Measurements from ENCODE around the gene CLMN. TPM values are rescaled to one million over a fixed set of nuclear protein-coding genes. Genes with fewer than 3 reads are reported as not detected.

CLMN gene
- total and polyA plus RNA-seq, 7 experiments from 2014 or later, result 0.43 to 6.8 (median 0.70) TPM

- CTCF ChIA-PET, result no interaction called here
These were observed 63.5 kb downstream of the CLMN start for GRCh38 chr14:95256002-95256775.

GRCh38 chr14:95255487-95255886 is 64.2 kb downstream of the CLMN start:
- Histone ChIP-seq H3K4me3 (ENCODE audit: low read length) (no peak overlapping the region), H3K9me3 (ENCODE audit: control insufficient read depth in 2 of 3, low read length in 3 of 3) (no peaks in the 10 kb centered on the region), H3K27me3 (ENCODE audit: control insufficient read depth in 2 of 2, insufficient read depth in 2 of 2, low read length in 2 of 2) (no peaks in the 10 kb centered on the region), H3K4me1 (ENCODE audit: control insufficient read depth in 2 of 2, insufficient read depth in 2 of 2, low read length in 2 of 2) (no peaks in the 10 kb centered on the region), H3K27ac (ENCODE audit: low read depth, low read length) (no peak overlapping the region), H3K36me3 (ENCODE audit: control insufficient read depth in 2 of 3, insufficient read depth in 3 of 3, low read length in 3 of 3) (no peaks in the 10 kb centered on the region)
- DNase-seq (no peak), ATAC-seq (no peak)
- intact Hi-C loops (cut with micrococcal nuclease), result no loop called here
- ChIA-PET POLR2A (no interaction called here), CTCF (no interaction called here)
- Mint-ChIP-seq H3K9me3 (no peaks in the 10 kb centered on the region), H3K4me3 (no peak overlapping the region), H3K27ac (no peak overlapping the region), H3K36me3 (no peaks in the 10 kb centered on the region), H3K4me1 (peaks cover 0 to 4% (median 0%) of the 10 kb centered on the region in 7 donors), H3K27me3 (peaks cover 0 to 15% (median 0%) of the 10 kb centered on the region in 5 donors)

More at GRCh38 chr14:95256002-95256775, 63.5 kb downstream of the CLMN start:
- Histone ChIP-seq H3K4me3 (ENCODE audit: low read length) (no peak overlapping the region), H3K27me3 (ENCODE audit: control insufficient read depth in 2 of 2, insufficient read depth in 2 of 2, low read length in 2 of 2) (no peaks in the 10 kb centered on the region), H3K36me3 (ENCODE audit: control insufficient read depth in 2 of 3, insufficient read depth in 3 of 3, low read length in 3 of 3) (no peaks in the 10 kb centered on the region), H3K9me3 (ENCODE audit: control insufficient read depth in 2 of 3, low read length in 3 of 3) (no peaks in the 10 kb centered on the region), H3K27ac (ENCODE audit: low read depth, low read length) (no peak overlapping the region), H3K4me1 (ENCODE audit: control insufficient read depth in 2 of 2, insufficient read depth in 2 of 2, low read length in 2 of 2) (no peaks in the 10 kb centered on the region)
- intact Hi-C loops (cut with micrococcal nuclease), result no loop called here
- Mint-ChIP-seq H3K27ac (no peak overlapping the region), H3K36me3 (no peaks in the 10 kb centered on the region), H3K4me1 (peaks cover 0 to 4% (median 0%) of the 10 kb centered on the region in 7 donors), H3K9me3 (no peaks in the 10 kb centered on the region), H3K27me3 (peaks cover 0 to 10% (median 0%) of the 10 kb centered on the region in 5 donors), H3K4me3 (no peak overlapping the region)
- no peak for ATAC-seq
- POLR2A ChIA-PET, result no interaction called here
- no peak for DNase-seq

- no peak for ATAC-seq
- intact Hi-C loops (cut with micrococcal nuclease), result no loop called here
- Mint-ChIP-seq H3K4me3 (no peak overlapping the region), H3K36me3 (no peaks in the 10 kb centered on the region), H3K27ac (no peak overlapping the region), H3K27me3 (peaks cover 0 to 15% (median 0%) of the 10 kb centered on the region in 5 donors), H3K9me3 (no peaks in the 10 kb centered on the region), H3K4me1 (peaks cover 0 to 4% (median 0%) of the 10 kb centered on the region in 7 donors)
- ChIA-PET CTCF (no interaction called here), POLR2A (no interaction called here)
- no peaks in the 10 kb centered on the region for H3K9me3 ChIP-seq (ENCODE audit: control insufficient read depth in 2 of 3, low read length in 3 of 3)
- H3K36me3 ChIP-seq (ENCODE audit: control insufficient read depth in 2 of 3, insufficient read depth in 3 of 3, low read length in 3 of 3), result no peaks in the 10 kb centered on the region
- H3K27me3 ChIP-seq (ENCODE audit: control insufficient read depth in 2 of 2, insufficient read depth in 2 of 2, low read length in 2 of 2), result no peaks in the 10 kb centered on the region
- DNase-seq, result no peak
- no peak overlapping the region for H3K4me3 ChIP-seq (ENCODE audit: low read length)
- H3K4me1 ChIP-seq (ENCODE audit: control insufficient read depth in 2 of 2, insufficient read depth in 2 of 2, low read length in 2 of 2), result no peaks in the 10 kb centered on the region
- no peak overlapping the region for H3K27ac ChIP-seq (ENCODE audit: low read depth, low read length)
These were observed 64.7 kb downstream of the CLMN start for GRCh38 chr14:95255013-95255412.

- intact Hi-C loops (cut with micrococcal nuclease), result no loop called here
- no peaks in the 10 kb centered on the region for H3K36me3 Mint-ChIP-seq
- H3K36me3 ChIP-seq (ENCODE audit: control insufficient read depth in 2 of 3, insufficient read depth in 3 of 3, low read length in 3 of 3), result no peaks in the 10 kb centered on the region
- no peak overlapping the region for H3K4me3 Mint-ChIP-seq
- H3K27me3 ChIP-seq (ENCODE audit: control insufficient read depth in 2 of 2, insufficient read depth in 2 of 2, low read length in 2 of 2), result no peaks in the 10 kb centered on the region
- no peaks in the 10 kb centered on the region for H3K9me3 Mint-ChIP-seq
- ChIA-PET CTCF (no interaction called here), POLR2A (no interaction called here)
- no peaks in the 10 kb centered on the region for H3K4me1 ChIP-seq (ENCODE audit: control insufficient read depth in 2 of 2, insufficient read depth in 2 of 2, low read length in 2 of 2)
- peaks cover 0 to 15% (median 0%) of the 10 kb centered on the region in 5 donors for H3K27me3 Mint-ChIP-seq
- no peak overlapping the region for H3K4me3 ChIP-seq (ENCODE audit: low read length)
- ATAC-seq (no peak), DNase-seq (no peak)
- H3K9me3 ChIP-seq (ENCODE audit: control insufficient read depth in 2 of 3, low read length in 3 of 3), result no peaks in the 10 kb centered on the region
- H3K4me1 Mint-ChIP-seq, result peaks cover 0 to 4% (median 0%) of the 10 kb centered on the region in 7 donors
- H3K27ac Mint-ChIP-seq, result no peak overlapping the region
- no peak overlapping the region for H3K27ac ChIP-seq (ENCODE audit: low read depth, low read length)
These were observed 65.4 kb downstream of the CLMN start for GRCh38 chr14:95254288-95254687.

DNA sequence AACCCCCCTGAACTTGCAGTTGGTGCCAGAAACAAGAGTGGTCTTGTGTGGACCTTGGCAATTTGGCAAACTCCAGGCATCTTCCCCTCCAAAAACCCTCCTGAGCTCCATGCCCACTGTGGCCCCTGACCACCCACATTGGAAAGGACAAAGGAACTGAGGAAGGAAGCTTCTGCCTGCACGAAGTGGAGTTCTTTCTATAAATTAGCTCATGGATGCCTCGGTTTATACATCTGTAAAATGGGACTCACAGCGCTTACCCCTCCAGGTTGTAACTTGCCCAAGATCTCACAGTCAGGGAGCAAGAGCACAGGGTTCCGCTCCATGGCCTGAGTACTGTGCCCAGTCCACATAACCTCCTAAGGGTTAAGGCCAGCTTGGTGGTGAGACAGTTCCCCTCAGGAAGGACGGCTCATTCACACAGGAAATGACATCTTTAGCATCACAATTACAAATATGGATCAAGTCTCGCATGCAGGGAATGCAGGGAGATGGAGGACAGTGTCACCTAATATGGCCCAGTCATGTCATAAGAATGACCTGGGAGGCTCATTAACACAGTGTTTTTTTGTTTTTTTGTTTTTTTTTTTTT is 66.6 kb downstream of the CLMN start:
- H3K4me3 Mint-ChIP-seq, result no peak overlapping the region
- Histone ChIP-seq H3K27ac (ENCODE audit: low read depth, low read length) (no peak overlapping the region), H3K4me1 (ENCODE audit: control insufficient read depth in 2 of 2, insufficient read depth in 2 of 2, low read length in 2 of 2) (no peaks in the 10 kb centered on the region), H3K27me3 (ENCODE audit: control insufficient read depth in 2 of 2, insufficient read depth in 2 of 2, low read length in 2 of 2) (no peaks in the 10 kb centered on the region), H3K36me3 (ENCODE audit: control insufficient read depth in 2 of 3, insufficient read depth in 3 of 3, low read length in 3 of 3) (no peaks in the 10 kb centered on the region), H3K9me3 (ENCODE audit: control insufficient read depth in 2 of 3, low read length in 3 of 3) (no peaks in the 10 kb centered on the region), H3K4me3 (ENCODE audit: low read length) (no peak overlapping the region)
- peaks cover 0 to 21% (median 0%) of the 10 kb centered on the region in 5 donors for H3K27me3 Mint-ChIP-seq
- peaks cover 0 to 4% (median 0%) of the 10 kb centered on the region in 7 donors for H3K4me1 Mint-ChIP-seq
- ATAC-seq (no peak), DNase-seq (no peak)
- ChIA-PET POLR2A (no interaction called here), CTCF (no interaction called here)
- no peaks in the 10 kb centered on the region for H3K9me3 Mint-ChIP-seq
- H3K36me3 Mint-ChIP-seq, result no peaks in the 10 kb centered on the region
- intact Hi-C loops (cut with micrococcal nuclease), result no loop called here
- H3K27ac Mint-ChIP-seq, result no peak overlapping the region

DNA sequence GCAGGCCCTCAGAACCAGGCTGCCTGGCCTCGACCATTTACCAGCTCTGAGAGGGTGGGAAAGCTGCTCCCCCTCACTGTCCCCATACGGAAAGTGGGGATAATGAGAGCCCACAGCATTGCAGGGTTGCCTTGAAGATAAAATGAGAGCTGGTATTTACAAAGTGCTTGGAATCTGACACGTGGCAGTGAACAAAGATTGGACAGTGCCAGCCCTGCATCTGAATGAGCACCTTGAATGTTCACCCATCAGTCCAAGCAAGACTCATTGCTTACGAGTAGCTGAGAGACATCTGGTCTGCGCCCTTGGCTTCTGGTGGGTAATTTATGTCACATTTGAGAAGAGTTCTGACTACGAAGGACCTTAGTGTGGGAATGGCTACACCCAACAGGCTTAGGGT is 67.5 kb downstream of the CLMN start:
- intact Hi-C loops (cut with micrococcal nuclease), result no loop called here
- H3K9me3 Mint-ChIP-seq, result no peaks in the 10 kb centered on the region
- no peaks in the 10 kb centered on the region for H3K36me3 Mint-ChIP-seq
- POLR2A ChIA-PET, result no interaction called here
- ATAC-seq (no peak), DNase-seq (no peak)
- Histone ChIP-seq H3K9me3 (ENCODE audit: control insufficient read depth in 2 of 3, low read length in 3 of 3) (no peaks in the 10 kb centered on the region), H3K4me1 (ENCODE audit: control insufficient read depth in 2 of 2, insufficient read depth in 2 of 2, low read length in 2 of 2) (no peaks in the 10 kb centered on the region), H3K4me3 (ENCODE audit: low read length) (no peak overlapping the region), H3K27me3 (ENCODE audit: control insufficient read depth in 2 of 2, insufficient read depth in 2 of 2, low read length in 2 of 2) (no peaks in the 10 kb centered on the region), H3K27ac (ENCODE audit: low read depth, low read length) (no peak overlapping the region), H3K36me3 (ENCODE audit: control insufficient read depth in 2 of 3, insufficient read depth in 3 of 3, low read length in 3 of 3) (no peaks in the 10 kb centered on the region)
- CTCF ChIA-PET, result no interaction called here
- H3K27ac Mint-ChIP-seq, result no peak overlapping the region
- peaks cover 0 to 26% (median 0%) of the 10 kb centered on the region in 5 donors for H3K27me3 Mint-ChIP-seq
- no peak overlapping the region for H3K4me3 Mint-ChIP-seq
- H3K4me1 Mint-ChIP-seq, result peaks cover 0 to 4% (median 0%) of the 10 kb centered on the region in 7 donors

GRCh38 chr14:95250936-95251335 is 68.8 kb downstream of the CLMN start:
- Histone ChIP-seq H3K4me3 (ENCODE audit: low read length) (no peak overlapping the region), H3K9me3 (ENCODE audit: control insufficient read depth in 2 of 3, low read length in 3 of 3) (no peaks in the 10 kb centered on the region), H3K27me3 (ENCODE audit: control insufficient read depth in 2 of 2, insufficient read depth in 2 of 2, low read length in 2 of 2) (no peaks in the 10 kb centered on the region), H3K4me1 (ENCODE audit: control insufficient read depth in 2 of 2, insufficient read depth in 2 of 2, low read length in 2 of 2) (no peaks in the 10 kb centered on the region), H3K36me3 (ENCODE audit: control insufficient read depth in 2 of 3, insufficient read depth in 3 of 3, low read length in 3 of 3) (no peaks in the 10 kb centered on the region), H3K27ac (ENCODE audit: low read depth, low read length) (no peak overlapping the region)
- no peak overlapping the region for H3K4me3 Mint-ChIP-seq
- intact Hi-C loops (cut with micrococcal nuclease), result no loop called here
- ChIA-PET POLR2A (no interaction called here), CTCF (no interaction called here)
- peaks cover 0 to 26% (median 0%) of the 10 kb centered on the region in 5 donors for H3K27me3 Mint-ChIP-seq
- peaks cover 0 to 4% (median 0%) of the 10 kb centered on the region in 7 donors for H3K4me1 Mint-ChIP-seq
- DNase-seq (no peak), ATAC-seq (no peak)
- H3K27ac Mint-ChIP-seq, result no peak overlapping the region
- H3K9me3 Mint-ChIP-seq, result peaks cover 0 to 7% (median 0%) of the 10 kb centered on the region in 11 donors
- H3K36me3 Mint-ChIP-seq, result no peaks in the 10 kb centered on the region
